Glomerular endothelial cell (primary cell): Measurements from ENCODE around the gene ACVR1B. TPM values are rescaled to one million over a fixed set of nuclear protein-coding genes. Genes with fewer than 3 reads are reported as not detected.

ENCODE experiments used
- DNase-seq: peaks from one replicate; pipeline ENCODE4 v3.0.0-alpha.2; 2011; ENCODE audit warnings: low read depth, low spot score; ENCODE audit errors: extremely low read depth
- total RNA-seq: library from RNA; depleted of rRNA; stranded (reverse); fragments of >200 nt; gene quantifications from 2 replicates; pipeline ENCODE4 v1.2.3, GENCODE V29; 2015

The ACVR1B gene
- total RNA-seq, 1 donor from 2014 or later, result 9.0 TPM

- DNase-seq, result no peak
These were observed 34.4 kb upstream of the ACVR1B start for GRCh38 chr12:51917041-51917590.

GRCh38 chr12:51917746-51918453 lies 33.6 kb upstream of the ACVR1B start:
- DNase-seq, result no peak

GRCh38 chr12:51920046-51920445 lies 31.5 kb upstream of the ACVR1B start:
- no peak for DNase-seq

- no peak for DNase-seq
These were observed 30.3 kb upstream of the ACVR1B start for GRCh38 chr12:51921017-51921725.

- DNase-seq, result no peak
These were observed 29.4 kb upstream of the ACVR1B start for GRCh38 chr12:51922146-51922545.

- DNase-seq, result no peak
These were observed 28.6 kb upstream of the ACVR1B start for GRCh38 chr12:51922762-51923505.

- DNase-seq, result no peak
These were observed 27.8 kb upstream of the ACVR1B start for GRCh38 chr12:51923506-51924365.

GRCh38 chr12:51924551-51925319 lies 26.8 kb upstream of the ACVR1B start:
- DNase-seq, result no peak

- no peak for DNase-seq
These were observed 26.0 kb upstream of the ACVR1B start for GRCh38 chr12:51925346-51926063.

- DNase-seq, result no peak
These were observed 25.4 kb upstream of the ACVR1B start for GRCh38 chr12:51926064-51926632.

GRCh38 chr12:51926718-51927117 lies 24.8 kb upstream of the ACVR1B start:
- DNase-seq, result no peak

GRCh38 chr12:51932218-51933076 lies 19.1 kb upstream of the ACVR1B start:
- DNase-seq, result no peak

- no peak for DNase-seq
These were observed 17.4 kb upstream of the ACVR1B start for GRCh38 chr12:51934080-51934479.

- no peak for DNase-seq
These were observed 13.6 kb upstream of the ACVR1B start for GRCh38 chr12:51937926-51938325.

- DNase-seq, result no peak
These were observed 12.8 kb upstream of the ACVR1B start for GRCh38 chr12:51938726-51939125.

GRCh38 chr12:51941011-51941581 lies 10.4 kb upstream of the ACVR1B start:
- no peak for DNase-seq

GRCh38 chr12:51941604-51942003 lies 9.9 kb upstream of the ACVR1B start:
- no peak for DNase-seq
